ENCODE measurements around the gene PLP2. TPM values are rescaled to one million over a fixed set of nuclear protein-coding genes. Genes with fewer than 3 reads are reported as not detected.

The PLP2 gene
- total and polyA plus RNA-seq, 8 donors = 36.0 to 126 (median 119) TPM

GRCh38 chrX:49205443-49205842 is 33.7 kb downstream of the PLP2 start:
- no peaks in the 10 kb centered on the region for H3K27me3 ChIP-seq
- peaks cover 0 to 5% (median 4%) of the 10 kb centered on the region in 3 donors for H3K4me1 ChIP-seq
- TF ChIP-seq CTCF (IDR thresholded peaks at IDR 0.05) = no peak
- H3K9me3 ChIP-seq = no peaks in the 10 kb centered on the region
- no peaks in the 10 kb centered on the region for H3K36me3 ChIP-seq
- no peak overlapping the region for H3K4me3 ChIP-seq
- DNase-seq (no peak), ATAC-seq (no peak), FAIRE-seq (no peak)
- intact Hi-C loops (cut with DNase I) = no loop called here
- H3K27ac ChIP-seq = no peak overlapping the region
- 75 to 82% methylated on average over 13 of the region's 13 CpGs for WGBS, 2 donors

GRCh38 chrX:49206543-49206942 is 34.8 kb downstream of the PLP2 start:
- FAIRE-seq (no peak), DNase-seq (no peak), ATAC-seq (no peak)
- H3K4me1 ChIP-seq = peaks cover 0 to under 1% (median 0%) of the 10 kb centered on the region in 3 donors
- no peak overlapping the region for H3K4me3 ChIP-seq
- no peaks in the 10 kb centered on the region for H3K9me3 ChIP-seq
- no peak for TF ChIP-seq CTCF (IDR thresholded peaks at IDR 0.05)
- H3K36me3 ChIP-seq = no peaks in the 10 kb centered on the region
- no peak overlapping the region for H3K27ac ChIP-seq
- 81 to 87% methylated on average over 8 of the region's 8 CpGs for WGBS, 2 donors
- H3K27me3 ChIP-seq = no peaks in the 10 kb centered on the region
- intact Hi-C loops (cut with DNase I) = no loop called here

- no peaks in the 10 kb centered on the region for H3K9me3 ChIP-seq
- FAIRE-seq (no peak), ATAC-seq (no peak), DNase-seq (no peak)
- H3K4me3 ChIP-seq = no peak overlapping the region
- 92 to 98% methylated on average over 5 of the region's 5 CpGs for WGBS, 2 donors
- H3K27ac ChIP-seq = no peak overlapping the region
- H3K36me3 ChIP-seq = no peaks in the 10 kb centered on the region
- intact Hi-C loops (cut with DNase I) = no loop called here
- H3K4me1 ChIP-seq = no peaks in the 10 kb centered on the region
- H3K27me3 ChIP-seq = no peaks in the 10 kb centered on the region
- no peak for TF ChIP-seq CTCF (IDR thresholded peaks at IDR 0.05)
Measured at GRCh38 chrX:49208399-49208798, 36.7 kb downstream of the PLP2 start.

GRCh38 chrX:49209434-49210251 is 37.9 kb downstream of the PLP2 start:
- no peaks in the 10 kb centered on the region for H3K36me3 ChIP-seq
- no peak overlapping the region for H3K4me3 ChIP-seq
- no peaks in the 10 kb centered on the region for H3K9me3 ChIP-seq
- no peak for DNase-seq
- 66 to 76% methylated on average over 28 of the region's 28 CpGs for WGBS, 2 donors
- intact Hi-C loops (cut with DNase I) = no loop called here
- FAIRE-seq = no peak
- no peak for TF ChIP-seq CTCF (IDR thresholded peaks at IDR 0.05)
- H3K27ac ChIP-seq = no peak overlapping the region
- H3K27me3 ChIP-seq = no peaks in the 10 kb centered on the region
- H3K4me1 ChIP-seq = no peaks in the 10 kb centered on the region
- no peak for ATAC-seq

DNA sequence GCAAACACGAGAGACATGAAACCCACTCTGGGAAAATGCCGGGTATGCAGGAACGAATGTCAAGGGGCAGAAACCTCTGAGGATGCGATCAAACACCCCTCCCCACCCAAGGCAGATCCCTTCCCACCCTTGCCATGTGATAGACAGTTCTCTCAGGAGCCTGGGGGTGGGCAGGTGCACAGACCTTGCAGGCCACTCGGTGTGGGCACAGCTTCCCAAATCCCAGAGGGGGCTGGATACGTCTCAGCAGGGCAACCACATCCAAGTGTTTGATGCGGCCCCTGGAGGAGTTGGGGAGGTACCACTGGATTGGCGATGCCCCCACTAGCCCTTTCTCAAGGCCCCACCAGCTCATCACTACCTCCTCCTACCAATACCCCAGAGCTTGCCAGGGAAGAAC is 38.7 kb downstream of the PLP2 start:
- no peak for FAIRE-seq

More for the DNA sequence above, 38.7 kb downstream of the PLP2 start:
- no peak for DNase-seq
- Histone ChIP-seq H3K36me3 (no peaks in the 10 kb centered on the region), H3K9me3 (no peaks in the 10 kb centered on the region), H3K27ac (no peak overlapping the region), H3K4me3 (no peak overlapping the region), H3K4me1 (no peaks in the 10 kb centered on the region), H3K27me3 (no peaks in the 10 kb centered on the region)
- no peak for TF ChIP-seq CTCF (IDR thresholded peaks at IDR 0.05)
- no peak for ATAC-seq
- WGBS, 2 donors = 70 to 80% methylated on average over 8 of the region's 8 CpGs
- intact Hi-C loops (cut with DNase I) = no loop called here
